Kidney epithelial cell (primary cell): ENCODE measurements around the gene GCNT4. TPM values are rescaled to one million over a fixed set of nuclear protein-coding genes. Genes with fewer than 3 reads are reported as not detected.

ENCODE experiments used
- DNase-seq: peaks from one replicate; pipeline ENCODE4 v3.0.0-alpha.2; 2010; ENCODE audit warnings: low read depth
- H3K27me3 ChIP-seq: 2 replicates; pipeline ENCODE4 v1.6.0; 2011; ENCODE audit warnings: low read length; ENCODE audit not compliant: control insufficient read depth, insufficient read depth
- H3K36me3 ChIP-seq: 2 replicates; pipeline ENCODE4 v1.5.1; 2011; ENCODE audit warnings: low read length; ENCODE audit not compliant: control insufficient read depth, insufficient read depth
- H3K4me3 ChIP-seq: 2 replicates; pipeline ENCODE4 v1.5.1; 2011; ENCODE audit warnings: low read depth, mild to moderate bottlenecking, control low read depth, low read length
- total RNA-seq: library from RNA; depleted of rRNA; stranded (reverse); fragments of >200 nt; gene quantifications from 2 replicates; pipeline ENCODE4 v1.2.3, GENCODE V29; 2015
- TF ChIP-seq, protein P1 (sequence below): IDR thresholded peaks from 2 replicates; pipeline ENCODE4 v1.5.1; 2011; ENCODE audit warnings: mild to moderate bottlenecking, moderate library complexity, low read length, control low read depth, inconsistent platforms; ENCODE audit not compliant: insufficient read depth, poor library complexity, severe bottlenecking

The GCNT4 gene
- total RNA-seq, 1 donor from 2014 or later: 3.8 TPM

- DNase-seq: no peak
- no peaks in the 10 kb centered on the region for H3K36me3 ChIP-seq
- TF ChIP-seq, protein P1, sequence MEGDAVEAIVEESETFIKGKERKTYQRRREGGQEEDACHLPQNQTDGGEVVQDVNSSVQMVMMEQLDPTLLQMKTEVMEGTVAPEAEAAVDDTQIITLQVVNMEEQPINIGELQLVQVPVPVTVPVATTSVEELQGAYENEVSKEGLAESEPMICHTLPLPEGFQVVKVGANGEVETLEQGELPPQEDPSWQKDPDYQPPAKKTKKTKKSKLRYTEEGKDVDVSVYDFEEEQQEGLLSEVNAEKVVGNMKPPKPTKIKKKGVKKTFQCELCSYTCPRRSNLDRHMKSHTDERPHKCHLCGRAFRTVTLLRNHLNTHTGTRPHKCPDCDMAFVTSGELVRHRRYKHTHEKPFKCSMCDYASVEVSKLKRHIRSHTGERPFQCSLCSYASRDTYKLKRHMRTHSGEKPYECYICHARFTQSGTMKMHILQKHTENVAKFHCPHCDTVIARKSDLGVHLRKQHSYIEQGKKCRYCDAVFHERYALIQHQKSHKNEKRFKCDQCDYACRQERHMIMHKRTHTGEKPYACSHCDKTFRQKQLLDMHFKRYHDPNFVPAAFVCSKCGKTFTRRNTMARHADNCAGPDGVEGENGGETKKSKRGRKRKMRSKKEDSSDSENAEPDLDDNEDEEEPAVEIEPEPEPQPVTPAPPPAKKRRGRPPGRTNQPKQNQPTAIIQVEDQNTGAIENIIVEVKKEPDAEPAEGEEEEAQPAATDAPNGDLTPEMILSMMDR: no peak
- H3K4me3 ChIP-seq: no peak overlapping the region
- H3K27me3 ChIP-seq: no peaks in the 10 kb centered on the region
Observed at GRCh38 chr5:75018805-75019587, 33.4 kb downstream of the GCNT4 start.

DNA sequence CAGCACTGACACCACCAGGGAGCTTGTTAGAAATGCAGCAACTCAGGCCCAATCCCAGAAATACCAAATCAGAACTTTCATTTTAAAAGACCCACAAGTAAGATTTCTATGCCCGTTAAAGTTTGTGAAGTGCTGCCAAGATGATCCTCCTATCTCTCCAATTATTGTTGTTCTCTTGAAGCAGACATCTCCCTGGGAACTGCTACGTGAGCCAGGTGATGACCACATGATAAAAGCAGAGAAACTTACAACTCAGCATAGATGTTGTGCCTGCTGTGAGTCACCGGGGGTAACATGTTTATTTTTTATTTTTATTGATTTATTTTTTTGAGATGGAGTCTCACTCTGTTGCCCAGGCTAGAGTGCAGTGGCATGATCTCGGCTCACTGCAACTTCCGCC, 34.4 kb downstream of the GCNT4 start:
- DNase-seq: no peak
- TF ChIP-seq, protein P1: no peak
- Histone ChIP-seq H3K36me3 (no peaks in the 10 kb centered on the region), H3K27me3 (no peaks in the 10 kb centered on the region), H3K4me3 (no peak overlapping the region)

- DNase-seq: no peak
- H3K4me3 ChIP-seq: no peak overlapping the region
- TF ChIP-seq, protein P1: no peak
- no peaks in the 10 kb centered on the region for H3K36me3 ChIP-seq
- H3K27me3 ChIP-seq: no peaks in the 10 kb centered on the region
Observed at GRCh38 chr5:75016896-75017295, 35.5 kb downstream of the GCNT4 start.

DNA sequence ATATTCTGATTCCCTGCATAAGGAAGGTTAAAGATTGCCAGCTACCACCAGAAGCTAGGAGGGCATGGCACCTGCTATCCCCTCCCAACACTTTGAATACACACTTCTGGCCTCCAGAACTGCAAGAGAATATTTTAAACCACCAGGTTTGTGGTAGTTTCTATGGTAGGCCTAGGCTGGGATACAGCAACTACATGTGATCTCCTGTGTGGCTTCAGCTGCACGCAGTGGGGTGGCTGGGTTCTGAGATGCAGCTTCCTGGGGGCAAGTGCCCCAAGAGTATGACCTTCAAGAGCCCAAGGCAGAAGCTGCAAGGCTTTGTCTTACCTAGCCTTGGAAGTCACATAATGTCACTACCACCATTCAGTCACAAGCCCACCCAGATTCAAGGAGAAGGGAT, 39.6 kb downstream of the GCNT4 start:
- DNase-seq: no peak
- no peak overlapping the region for H3K4me3 ChIP-seq
- no peaks in the 10 kb centered on the region for H3K27me3 ChIP-seq
- TF ChIP-seq, protein P1: no peak
- no peaks in the 10 kb centered on the region for H3K36me3 ChIP-seq

- no peaks in the 10 kb centered on the region for H3K27me3 ChIP-seq
- no peaks in the 10 kb centered on the region for H3K36me3 ChIP-seq
- TF ChIP-seq, protein P1: no peak
- DNase-seq: no peak
- no peak overlapping the region for H3K4me3 ChIP-seq
Observed at GRCh38 chr5:75010838-75011237, 41.5 kb downstream of the GCNT4 start.
